Endothelial cell (in vitro differentiated cells): ENCODE measurements around the gene NUCB1. TPM values are rescaled to one million over a fixed set of nuclear protein-coding genes. Genes with fewer than 3 reads are reported as not detected.
A peak's percentile ranks its signal among the peaks of the same experiment; 100 is the strongest.

Experiments used
- DNase-seq: peaks from one replicate; pipeline ENCODE4 v3.0.0; 2021; ENCODE audit warnings: low spot score
- H3K27ac Mint-ChIP-seq: one replicate; pipeline ENCODE4 v1.8.0; 2021; ENCODE audit warnings: mixed read lengths, inconsistent platforms; ENCODE audit not compliant: unreplicated experiment
- H3K27me3 Mint-ChIP-seq: one replicate; pipeline ENCODE4 v1.8.0; 2021; ENCODE audit warnings: mild to moderate bottlenecking, moderate library complexity, mixed read lengths, inconsistent platforms; ENCODE audit not compliant: unreplicated experiment
- H3K36me3 Mint-ChIP-seq: one replicate; pipeline ENCODE4 v1.8.0; 2021; ENCODE audit warnings: mild to moderate bottlenecking, low read depth, mixed read lengths, inconsistent platforms; ENCODE audit not compliant: unreplicated experiment
- H3K4me1 Mint-ChIP-seq: one replicate; pipeline ENCODE4 v1.8.0; 2021; ENCODE audit warnings: mild to moderate bottlenecking, mixed read lengths, inconsistent platforms; ENCODE audit not compliant: unreplicated experiment
- H3K4me3 Mint-ChIP-seq: one replicate; pipeline ENCODE4 v1.8.0; 2021; ENCODE audit warnings: mild to moderate bottlenecking, mixed read lengths, inconsistent platforms; ENCODE audit not compliant: unreplicated experiment
- H3K9me3 Mint-ChIP-seq: one replicate; pipeline ENCODE4 v1.8.0; 2021; ENCODE audit warnings: mixed read lengths, inconsistent platforms; ENCODE audit not compliant: unreplicated experiment
- CTCF ChIP-seq: fragments of 200-600 bp; sonication (generic); IDR thresholded peaks from one replicate; pipeline ENCODE4 v1.5.0; 2021; ENCODE audit warnings: antibody characterized with exemption; ENCODE audit not compliant: unreplicated experiment
- total RNA-seq: library from RNA; stranded (reverse); fragmentation: NEBNext Ultra II Directional; extraction: Animal tissue kit (Norgen Biotek cat#: 25700); gene quantifications from one replicate; pipeline ENCODE4 v1.2.1, GENCODE V29; 2021; ENCODE audit not compliant: unreplicated experiment

The NUCB1 gene
- total RNA-seq, 1 donor from 2014 or later: 244 TPM

- H3K27me3 Mint-ChIP-seq: peaks cover 10% of the 10 kb centered on the region
- TF ChIP-seq CTCF: no peak
- peak overlapping the region; percentile 12 for H3K4me3 Mint-ChIP-seq
- peaks cover 24% of the 10 kb centered on the region for H3K36me3 Mint-ChIP-seq
- H3K27ac Mint-ChIP-seq: no peak overlapping the region
- H3K9me3 Mint-ChIP-seq: peaks cover 2% of the 10 kb centered on the region
- no peak for DNase-seq
- H3K4me1 Mint-ChIP-seq: peaks cover 31% of the 10 kb centered on the region
Observed at GRCh38 chr19:48953141-48953540, 53.0 kb downstream of the NUCB1 start.

- H3K27me3 Mint-ChIP-seq: peaks cover 3% of the 10 kb centered on the region
- peak overlapping the region; percentile 89 for H3K4me3 Mint-ChIP-seq
- H3K36me3 Mint-ChIP-seq: peaks cover 22% of the 10 kb centered on the region
- peak overlapping the region; percentile 91 for H3K27ac Mint-ChIP-seq
- no peaks in the 10 kb centered on the region for H3K9me3 Mint-ChIP-seq
- peaks cover 31% of the 10 kb centered on the region for H3K4me1 Mint-ChIP-seq
- DNase-seq: no peak
- no peak for TF ChIP-seq CTCF
Observed at GRCh38 chr19:48953990-48954594, 54.0 kb downstream of the NUCB1 start.

- no peak for TF ChIP-seq CTCF
- peaks cover 3% of the 10 kb centered on the region for H3K27me3 Mint-ChIP-seq
- H3K27ac Mint-ChIP-seq: peak within 1 kb of the TSS; percentile 94
- peaks cover 22% of the 10 kb centered on the region for H3K36me3 Mint-ChIP-seq
- peaks cover 29% of the 10 kb centered on the region for H3K4me1 Mint-ChIP-seq
- no peaks in the 10 kb centered on the region for H3K9me3 Mint-ChIP-seq
- DNase-seq: peak; percentile 97
- H3K4me3 Mint-ChIP-seq: peak within 1 kb of the TSS; percentile 93
Observed at GRCh38 chr19:48954595-48955307, 54.6 kb downstream of the NUCB1 start, which contains the start of gene BAX. BAX (plus strand) TSS chr19:48954875; CDS start chr19:48954929, 54 bp downstream.

- H3K36me3 Mint-ChIP-seq: peaks cover 22% of the 10 kb centered on the region
- no peaks in the 10 kb centered on the region for H3K9me3 Mint-ChIP-seq
- no peak for TF ChIP-seq CTCF
- H3K27me3 Mint-ChIP-seq: peaks cover 3% of the 10 kb centered on the region
- H3K4me3 Mint-ChIP-seq: peak overlapping the region; percentile 93
- peaks cover 22% of the 10 kb centered on the region for H3K4me1 Mint-ChIP-seq
- peak overlapping the region; percentile 94 for H3K27ac Mint-ChIP-seq
- no peak for DNase-seq
Observed at GRCh38 chr19:48955308-48955958, 55.3 kb downstream of the NUCB1 start.
